HG03135 (cell line): Measurements from ENCODE around the gene CCDC107.
"Not testable (repeated sequence)": the region's sequence is repeated elsewhere in the genome, so short reads cannot be mapped to it uniquely, and the experiment has no call there.

Experiments
- ATAC-seq: cut with Tn5 transposase; IDR thresholded peaks from one replicate; pipeline ENCODE4 v1.9.1; 2021; ENCODE audit warnings: mild to moderate bottlenecking, moderate library complexity; ENCODE audit not compliant: unreplicated experiment

The CCDC107 gene

DNA sequence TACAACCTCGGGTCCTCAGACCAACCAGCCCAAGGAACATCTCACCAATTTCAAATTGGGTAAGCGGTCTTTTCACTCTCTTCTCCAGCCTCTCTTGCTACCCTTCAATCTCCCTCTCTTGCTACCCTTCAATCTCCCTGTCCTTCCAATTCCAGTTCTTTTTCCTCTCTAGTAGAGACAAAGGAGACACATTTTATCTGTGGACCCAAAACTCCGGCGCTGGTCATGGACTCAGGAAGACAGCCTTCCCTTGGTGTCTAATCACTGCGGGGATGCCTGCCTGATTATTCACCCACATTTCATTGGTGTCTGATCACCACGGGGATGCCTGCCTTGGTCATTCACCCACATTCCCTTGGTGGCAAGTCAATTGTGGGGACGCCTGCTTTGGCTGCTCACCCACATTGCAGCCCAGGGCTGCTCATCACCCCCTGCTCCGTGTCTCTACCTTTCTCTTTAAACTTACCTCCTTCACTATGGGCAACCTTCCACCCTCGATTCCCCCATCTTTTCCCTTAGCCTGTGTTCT, 20.6 kb upstream of the CCDC107 start:
- ATAC-seq, result not testable (repeated sequence)

DNA sequence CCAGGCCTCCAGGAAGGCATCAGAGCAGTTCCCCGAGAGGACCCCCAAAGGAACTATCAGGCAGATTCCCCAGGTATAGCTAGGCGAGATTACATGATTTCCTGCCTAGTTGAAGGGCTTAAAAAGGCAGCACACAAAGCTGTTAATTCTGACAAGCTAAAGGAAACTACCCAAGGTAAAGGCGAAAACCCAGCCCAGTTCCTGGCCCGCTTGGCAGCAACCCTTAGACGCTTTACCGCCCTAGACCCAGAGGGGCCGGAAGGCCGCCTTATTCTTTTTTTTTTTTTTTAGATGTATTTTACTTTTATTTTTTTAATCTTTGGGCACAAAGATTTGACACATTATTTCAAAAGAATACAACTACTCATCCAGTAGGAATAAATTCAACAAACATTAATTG, 19.3 kb upstream of the CCDC107 start:
- ATAC-seq, result not testable (repeated sequence)

DNA sequence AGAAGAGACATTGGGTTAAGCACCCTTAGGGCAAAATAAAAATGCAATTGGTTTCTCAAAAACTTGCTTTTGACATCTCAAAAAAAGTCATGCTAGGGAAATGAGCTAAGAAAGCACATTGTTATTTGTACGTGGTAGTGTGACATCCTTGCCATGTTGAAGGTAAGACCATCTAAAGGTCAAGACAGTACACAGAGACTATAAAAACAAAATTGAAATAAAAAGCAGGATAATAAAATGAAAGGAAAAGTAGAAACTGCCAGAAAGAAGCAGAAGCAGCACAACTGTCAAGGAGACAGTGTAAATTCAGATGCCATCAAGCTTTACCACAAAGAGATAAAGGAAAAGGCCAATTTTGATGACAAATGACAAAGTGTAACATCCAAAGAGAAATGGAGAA, 18.9 kb upstream of the CCDC107 start:
- ATAC-seq, result not testable (repeated sequence)

DNA sequence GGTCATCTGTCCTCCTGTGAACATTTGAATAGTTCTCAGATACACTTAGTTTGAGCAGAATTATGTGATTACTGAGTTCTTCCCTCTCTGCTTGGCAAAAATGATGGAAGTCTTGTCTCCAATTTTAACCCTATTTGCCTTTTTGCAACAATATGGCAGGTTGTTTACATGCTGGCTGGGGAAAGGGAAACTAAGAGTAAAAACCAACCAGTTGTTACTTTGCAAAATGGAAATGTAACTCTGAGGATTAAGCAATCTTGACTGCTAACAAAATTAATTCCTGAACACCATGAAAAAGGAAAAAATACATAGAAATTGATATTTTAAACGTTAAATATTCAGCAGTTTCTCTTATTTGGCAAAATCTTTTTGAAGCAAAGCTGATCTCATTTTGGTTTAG, 18.5 kb upstream of the CCDC107 start:
- ATAC-seq, result no peak

DNA sequence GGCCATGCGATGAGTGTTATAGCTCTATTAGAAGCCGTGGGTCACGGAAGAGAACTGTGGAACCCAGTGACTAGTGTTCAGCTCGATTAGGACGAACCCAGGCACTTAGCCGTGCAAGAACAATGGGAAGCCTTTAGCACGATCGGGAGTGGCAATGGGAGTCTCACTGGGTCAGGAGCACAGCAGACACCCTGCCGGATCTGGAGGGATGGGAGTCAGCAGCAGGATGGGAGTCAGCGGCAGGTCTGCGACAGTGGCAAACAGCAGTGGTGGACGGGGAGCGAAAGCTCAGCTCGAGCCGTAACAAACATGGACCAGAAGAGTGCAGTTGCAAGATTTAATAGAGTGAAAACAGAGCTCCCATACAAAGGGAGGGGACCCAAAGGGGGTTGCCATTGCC, 17.7 kb upstream of the CCDC107 start:
- ATAC-seq, result not testable (repeated sequence)

DNA sequence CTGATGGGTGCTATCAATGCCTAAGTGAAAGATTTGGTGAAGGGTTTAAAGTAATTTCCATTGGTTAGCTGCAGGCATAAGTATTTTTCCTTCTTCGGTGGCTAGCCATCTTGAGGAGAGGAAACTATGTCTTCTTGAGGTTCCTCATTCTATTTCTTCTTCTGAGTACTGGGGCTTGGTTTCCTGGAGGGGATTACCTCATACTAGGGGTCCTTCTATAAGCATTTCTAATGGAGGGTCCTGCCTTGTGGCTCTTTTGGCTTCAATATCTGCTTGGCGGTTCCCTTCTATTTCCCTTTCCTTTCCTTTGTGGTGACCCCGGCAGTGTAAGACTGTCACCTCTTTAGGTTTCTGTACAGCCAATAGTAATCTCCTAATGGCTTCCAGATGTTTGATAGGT, 16.6 kb upstream of the CCDC107 start:
- not testable (repeated sequence) for ATAC-seq

DNA sequence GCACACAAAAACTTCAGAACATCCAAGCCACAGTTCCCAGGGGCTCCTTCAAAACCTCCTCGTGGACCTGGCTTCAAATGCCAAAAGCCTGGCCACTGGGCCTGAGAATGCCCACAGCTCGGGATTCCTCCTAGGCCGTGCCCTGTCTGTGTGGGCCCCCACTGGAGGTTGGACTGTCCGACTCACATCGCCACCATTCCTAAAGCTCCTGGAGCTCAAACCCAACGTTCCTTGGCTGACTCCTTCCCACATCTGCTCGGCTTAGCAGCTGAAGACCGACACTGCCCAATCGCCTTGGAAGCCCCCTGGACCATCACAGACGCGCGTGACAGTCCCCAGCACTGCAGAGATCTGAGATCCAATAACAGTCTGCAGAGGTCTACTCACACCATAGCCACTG, 15.0 kb upstream of the CCDC107 start:
- ATAC-seq, result no peak

DNA sequence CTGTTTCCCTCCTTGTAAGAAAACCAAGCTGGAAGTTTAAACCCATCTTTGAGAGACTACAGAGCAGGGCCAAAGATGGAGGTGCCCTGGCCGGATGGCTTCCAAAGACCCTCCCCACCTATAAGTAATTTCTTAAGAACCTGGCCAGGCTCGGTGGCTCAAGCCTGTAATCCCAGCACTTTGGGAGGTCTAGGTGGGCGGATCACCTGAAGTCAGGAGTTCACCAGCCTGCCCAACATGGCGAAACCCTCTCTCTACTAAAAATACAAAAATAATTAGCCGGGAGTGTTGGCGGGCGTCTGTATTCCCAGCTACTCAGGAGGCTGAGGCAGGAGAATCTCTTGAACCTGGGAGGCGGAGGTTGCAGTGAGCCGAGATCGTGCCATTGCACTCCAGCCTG, 12.4 kb upstream of the CCDC107 start:
- ATAC-seq, result not testable (repeated sequence)

DNA sequence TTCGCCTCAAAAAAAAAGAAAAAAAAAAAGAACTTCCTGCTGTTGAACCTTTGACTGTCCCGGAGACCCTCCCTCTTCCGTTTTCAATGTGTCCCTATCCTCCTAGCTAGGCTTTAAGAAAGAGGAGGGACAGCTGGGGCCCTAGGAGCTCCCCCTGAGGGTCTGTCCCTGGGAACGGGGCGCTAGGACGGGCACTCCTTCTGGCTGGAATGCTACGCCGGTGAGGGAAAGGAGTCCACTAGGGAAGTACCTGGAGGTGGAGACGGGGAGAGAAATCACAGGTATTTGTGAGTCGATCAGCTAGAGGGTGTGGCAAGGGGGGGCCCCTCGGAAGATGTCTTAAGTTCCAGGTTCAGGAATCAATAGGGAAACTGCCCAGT, 11.9 kb upstream of the CCDC107 start:
- peak; percentile 4 for ATAC-seq

DNA sequence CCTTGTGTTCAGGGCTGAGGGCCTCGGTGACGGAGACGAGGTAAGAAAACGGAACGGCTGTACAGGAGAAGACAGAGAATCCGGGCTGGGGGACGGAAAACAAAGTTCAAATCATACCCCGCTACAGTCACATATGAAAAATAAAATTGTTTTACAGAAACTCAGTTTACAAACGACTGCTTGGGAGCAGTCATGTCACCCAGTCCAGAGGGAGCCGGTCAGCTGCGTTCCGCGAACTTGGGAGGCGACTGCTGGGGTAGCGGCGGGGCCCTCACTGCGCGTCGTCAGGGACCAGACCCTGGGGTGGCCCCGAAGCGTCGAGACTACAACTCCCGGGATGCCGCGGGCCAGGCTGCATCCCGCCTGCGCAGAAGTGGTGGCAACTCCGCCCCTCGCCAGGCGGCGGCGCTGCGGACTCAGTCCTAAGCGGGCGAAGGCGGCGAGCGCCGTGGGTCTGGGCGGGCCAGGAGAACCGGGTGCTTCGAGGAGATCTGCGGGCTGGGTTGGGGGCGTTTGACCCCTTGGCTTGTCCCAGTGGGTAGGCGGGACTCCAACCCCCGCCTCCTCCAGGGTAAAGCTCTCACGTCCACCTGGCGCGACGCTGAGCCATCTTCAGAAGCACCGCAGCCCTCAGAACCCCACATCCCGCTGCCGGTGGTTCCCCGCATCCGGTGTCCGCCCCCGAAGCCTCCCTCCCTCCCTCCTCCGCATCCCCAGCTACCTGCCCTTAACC, 11.4 kb upstream of the CCDC107 start:
- peak; percentile 85 for ATAC-seq

DNA sequence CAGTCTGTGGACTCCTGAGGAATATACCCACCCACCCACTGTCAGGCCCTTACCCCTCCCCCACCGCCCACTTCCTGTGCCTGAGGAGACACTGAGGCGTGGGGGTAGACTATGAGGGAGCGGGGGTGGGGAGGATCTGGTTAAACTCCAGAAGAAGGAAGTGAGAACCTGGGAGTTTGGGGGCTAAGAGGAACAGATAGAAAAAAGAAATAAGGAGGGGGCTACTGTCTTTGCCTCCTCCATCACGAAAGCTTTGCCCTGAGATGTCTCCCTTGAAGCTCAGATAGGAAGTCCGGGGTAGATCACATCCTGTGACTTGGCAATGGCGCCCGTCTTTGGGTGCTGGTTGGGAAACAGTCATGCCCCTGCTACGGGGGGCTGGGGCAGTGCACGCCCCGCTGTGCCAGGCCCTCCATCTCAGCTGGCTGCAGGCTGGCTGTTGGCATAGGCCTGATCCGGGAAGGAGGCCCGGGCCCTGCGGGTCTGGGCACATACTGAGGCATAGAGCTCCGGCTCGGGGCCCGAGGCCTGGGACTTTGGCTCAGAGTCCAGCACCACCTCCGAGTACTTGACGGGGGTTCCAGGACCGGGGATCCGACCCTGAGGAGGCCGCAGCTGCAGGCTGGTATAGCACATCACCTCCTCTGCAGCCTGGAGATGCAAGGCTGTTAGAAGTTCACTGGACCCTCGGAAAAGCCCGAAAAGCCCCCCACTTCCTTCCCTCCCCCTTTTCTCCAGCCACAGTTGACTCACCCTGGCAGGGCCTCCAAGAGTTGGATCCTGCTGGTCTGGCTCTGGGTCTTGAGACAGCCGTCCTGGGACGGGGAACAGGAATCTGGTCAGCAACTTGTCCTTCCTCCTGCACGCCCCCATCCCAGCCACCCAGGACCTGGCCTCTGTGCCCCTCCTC, 8.4 kb upstream of the CCDC107 start:
- ATAC-seq, result no peak

DNA sequence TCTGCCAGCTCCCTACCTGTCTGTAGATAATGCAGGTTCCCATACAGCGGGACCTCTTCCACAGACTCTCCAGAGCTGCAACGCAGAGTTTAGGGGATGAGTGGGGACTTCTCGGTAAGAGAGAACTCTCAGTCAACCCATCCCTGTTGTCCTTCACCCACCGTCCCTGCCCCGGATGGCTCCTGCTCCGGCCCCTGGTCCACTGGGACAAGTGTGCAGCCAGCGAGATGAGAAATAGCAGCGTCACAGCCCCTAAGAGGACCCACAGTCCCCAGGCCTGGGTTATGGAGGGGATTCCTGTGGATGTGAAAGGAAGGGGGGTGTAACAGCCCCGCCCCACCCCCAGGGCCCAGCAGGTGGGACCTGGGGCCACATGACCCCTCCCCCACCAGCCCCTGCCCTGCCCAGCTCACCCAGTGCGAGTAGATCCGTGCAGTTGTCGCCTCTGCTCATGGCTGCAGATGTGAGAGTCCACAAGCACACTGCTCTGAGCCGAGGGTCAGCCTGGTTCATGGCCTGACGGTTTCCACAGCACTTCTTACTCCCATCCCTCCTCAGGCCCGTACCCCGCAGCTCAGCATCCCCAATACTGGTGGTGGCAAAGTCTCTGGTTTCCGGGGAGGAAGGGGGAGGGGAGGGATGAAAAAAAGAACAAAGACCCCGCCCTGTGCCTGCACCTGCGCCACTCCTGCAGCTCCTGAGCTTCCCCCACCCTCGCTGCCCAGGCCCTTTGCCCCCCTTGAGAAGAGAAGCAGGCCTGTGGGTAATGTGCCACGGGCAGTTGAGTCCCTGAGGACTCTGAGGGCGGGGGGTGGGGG, 7.5 kb upstream of the CCDC107 start, which contains the start of gene SIT1:
TSS of gene SIT1 (minus strand) at position 591 of the 818 bp plus-strand sequence. CDS start at position 513, 78 bp downstream.
- ATAC-seq, result no peak

DNA sequence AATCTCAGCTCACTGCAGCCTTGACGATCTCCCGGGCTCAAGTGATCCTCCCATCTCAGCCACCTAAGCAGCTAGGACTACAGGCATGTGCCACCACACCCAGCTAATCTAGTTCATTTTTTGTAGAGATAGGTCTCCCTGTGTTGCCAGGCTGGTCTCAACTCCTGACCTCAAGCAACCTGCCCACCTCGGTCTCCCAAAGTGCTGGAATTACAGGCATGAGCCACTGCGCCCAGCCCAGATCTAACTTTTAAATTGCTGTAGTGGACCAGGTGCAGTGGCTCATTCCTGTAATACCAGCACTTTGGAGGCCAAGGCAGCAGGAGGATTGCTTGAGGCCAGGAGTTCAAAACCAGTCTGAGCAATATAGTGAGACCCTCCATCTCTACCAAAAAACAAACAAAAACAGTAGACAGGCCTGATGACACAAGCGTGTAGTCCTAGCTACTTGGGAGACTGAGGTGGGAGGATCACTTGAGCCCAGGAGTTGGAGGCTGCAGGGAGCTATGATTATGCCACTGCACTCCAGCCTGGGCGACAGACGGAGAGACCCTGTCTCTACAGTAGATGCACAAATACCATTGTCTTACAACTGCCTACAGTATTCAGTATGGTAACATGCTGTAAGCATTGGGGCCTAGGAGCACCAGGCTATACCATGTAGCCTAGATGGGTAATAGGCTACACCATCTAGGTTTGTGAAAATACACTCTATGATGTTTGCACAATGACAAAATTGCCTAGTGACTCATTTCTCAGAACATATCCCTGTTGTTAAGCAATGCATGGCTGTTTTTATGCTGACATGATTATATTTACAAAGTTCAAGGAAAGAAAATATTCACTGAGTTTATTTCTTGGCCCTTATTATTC, 5.9 kb upstream of the CCDC107 start:
- no peak for ATAC-seq

DNA sequence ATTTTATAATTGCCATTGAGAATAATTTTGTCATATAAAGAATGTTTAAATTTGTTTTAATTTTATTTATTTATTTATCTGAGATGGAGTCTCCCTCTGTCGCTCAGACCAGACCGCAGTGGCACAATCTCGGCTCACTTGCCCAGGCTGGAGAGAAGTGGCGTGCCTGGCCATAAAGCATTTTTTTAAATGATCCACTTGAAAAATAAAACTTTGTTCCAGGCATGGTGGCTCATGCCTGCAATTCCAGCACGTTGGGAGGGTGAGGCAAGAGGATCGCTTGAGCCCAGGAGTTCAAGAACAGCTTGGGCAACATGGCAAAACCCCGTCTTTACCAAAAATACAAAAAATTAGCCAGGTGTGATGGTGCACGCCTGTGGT, 5.3 kb upstream of the CCDC107 start:
- ATAC-seq, result no peak

DNA sequence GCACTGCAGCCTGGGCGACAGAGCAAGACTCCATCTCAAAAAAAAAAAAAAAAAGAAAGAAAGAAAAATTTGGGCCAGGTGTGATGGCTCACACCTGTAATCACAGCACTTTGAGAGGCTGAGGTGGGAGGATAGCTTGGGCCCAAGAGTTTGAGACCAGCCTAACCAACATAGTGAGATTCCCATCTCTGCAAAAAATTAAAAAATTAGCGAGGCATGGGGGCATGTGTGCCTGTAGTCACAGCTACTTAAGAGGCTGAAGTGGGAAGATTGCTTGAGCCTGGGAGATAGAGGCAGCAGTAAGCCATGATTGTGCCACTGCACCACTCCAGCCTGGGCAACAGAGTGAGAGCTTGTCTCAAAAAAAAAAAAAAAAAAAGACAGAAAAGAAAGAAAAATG, 4.5 kb upstream of the CCDC107 start:
- ATAC-seq, result no peak

DNA sequence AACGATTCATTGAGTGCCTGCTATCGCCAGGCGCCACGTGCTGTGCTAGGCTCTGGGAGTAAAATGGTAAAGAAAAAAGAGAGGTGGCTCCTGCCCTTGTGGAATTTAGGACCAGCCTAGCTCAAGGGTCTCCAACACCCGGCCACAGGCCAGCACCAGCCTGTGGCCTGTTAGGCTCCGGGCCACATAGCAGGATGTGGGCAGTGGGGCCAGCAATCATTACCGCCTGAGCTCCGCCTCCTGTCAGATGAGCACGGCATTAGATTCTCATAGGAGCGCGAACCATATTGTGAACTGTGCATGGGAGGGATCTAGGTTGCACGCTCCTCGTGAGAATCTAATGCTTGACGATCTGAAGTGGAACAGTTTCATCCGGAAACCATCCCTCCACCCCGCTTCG, 1.7 kb upstream of the CCDC107 start:
- no peak for ATAC-seq

DNA sequence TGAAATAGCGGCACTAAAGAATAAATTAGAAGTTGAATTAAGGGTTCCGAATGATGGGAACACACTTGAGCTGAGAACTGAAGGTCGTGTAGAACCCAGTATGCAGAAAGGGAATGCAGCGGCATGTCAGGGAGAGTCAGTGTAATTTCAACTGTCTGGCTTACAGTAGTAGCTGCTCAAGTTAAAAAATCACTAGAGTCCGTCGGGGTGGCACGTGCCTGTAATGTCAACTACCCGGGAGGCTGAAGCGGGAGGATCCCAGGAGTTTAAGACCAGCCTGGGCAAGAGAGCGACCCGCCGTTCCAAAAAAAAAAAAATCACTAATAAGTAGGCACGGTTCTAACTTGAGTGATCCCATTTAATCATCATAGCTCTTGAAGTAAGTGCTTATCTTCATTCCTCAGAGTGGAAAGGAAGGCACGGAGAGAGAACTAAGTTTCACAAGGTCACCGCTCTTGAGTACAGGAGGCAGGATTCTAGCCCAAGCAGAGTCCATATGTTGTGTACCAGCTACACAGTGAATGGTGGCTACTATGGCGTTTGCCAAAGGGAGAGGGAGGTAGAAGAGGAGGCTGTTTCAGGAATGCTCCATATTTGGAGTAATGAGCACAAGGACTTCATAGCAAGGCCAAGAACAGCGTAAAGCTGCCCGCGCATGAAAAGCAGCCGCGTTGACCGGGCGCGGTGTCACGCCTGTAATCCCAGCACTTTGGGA, 1.1 kb upstream of the CCDC107 start:
- no peak for ATAC-seq

DNA sequence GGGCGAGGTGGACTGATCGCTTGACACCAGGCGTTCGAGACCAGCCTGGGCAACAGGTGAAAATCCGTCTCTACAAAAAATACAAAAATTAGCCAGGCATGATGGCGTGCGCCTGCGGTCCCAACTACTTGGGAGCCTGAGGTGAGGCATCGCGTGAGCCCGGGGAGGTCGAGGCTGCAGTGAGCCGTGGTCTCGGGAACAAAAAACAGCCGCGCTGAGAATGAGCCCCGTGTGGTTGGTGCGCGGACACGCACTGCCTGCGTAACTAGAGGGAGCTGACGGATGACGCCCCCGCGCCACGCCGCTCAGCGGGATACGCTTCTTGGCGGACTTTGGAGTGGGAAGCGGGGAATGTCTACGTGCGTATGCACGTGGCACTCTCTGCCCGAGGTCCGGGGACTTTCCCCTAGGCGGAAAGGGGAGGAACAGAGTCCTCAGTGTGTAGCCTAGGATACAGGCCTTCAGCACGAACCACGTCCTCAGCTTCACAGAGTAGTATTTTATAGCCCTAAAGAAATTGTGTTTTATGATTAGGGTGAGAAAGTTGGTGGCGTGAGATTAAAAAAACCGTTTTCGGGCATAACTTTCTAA, 451 bp upstream of the CCDC107 start, which contains the start of gene RMRP:
TSS of gene RMRP (minus strand) at position 474 of the 591 bp plus-strand sequence.
- ATAC-seq, result peak; percentile 83

DNA sequence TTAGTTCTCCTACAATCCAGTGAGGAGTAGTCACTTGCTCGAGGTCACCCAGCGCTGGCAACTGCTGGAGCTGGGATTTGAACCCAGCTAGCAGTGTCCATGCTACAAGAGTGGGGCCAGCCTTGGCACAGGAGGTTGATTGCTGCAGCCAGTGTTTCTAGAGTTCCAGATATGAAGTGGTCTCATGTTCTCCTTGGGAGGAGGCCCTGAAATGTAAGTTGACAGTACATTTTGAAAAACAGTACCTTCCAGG, 802 bp downstream of the CCDC107 start:
- no peak for ATAC-seq
